Mesendoderm (in vitro differentiated cells): ENCODE results near the gene TKFC.
A peak's percentile ranks its signal among the peaks of the same experiment; 100 is the strongest.

ENCODE experiments used
- DNase-seq: peaks from one replicate; pipeline ENCODE4 v3.0.0; 2013
- H2AK5ac ChIP-seq: 2 replicates; pipeline ENCODE4 v1.6.1; 2013; ENCODE audit warnings: low read length, inconsistent platforms
- H2BK120ac ChIP-seq: 2 replicates; pipeline ENCODE4 v1.6.1; 2013; ENCODE audit warnings: low read depth, mild to moderate bottlenecking, low read length, moderate library complexity, mixed read lengths
- H2BK15ac ChIP-seq: replicated peaks from 2 replicates; pipeline ENCODE4 v1.6.1; 2013; ENCODE audit warnings: low read depth, mild to moderate bottlenecking, moderate library complexity
- H2BK5ac ChIP-seq: 2 replicates; pipeline ENCODE4 v1.6.1; 2013; ENCODE audit warnings: low read length, inconsistent platforms
- H3K18ac ChIP-seq: 2 replicates; pipeline ENCODE4 v1.6.1; 2013; ENCODE audit warnings: mild to moderate bottlenecking, low read length, mixed read lengths
- H3K23ac ChIP-seq: one replicate; pipeline ENCODE4 v1.6.1; 2013; ENCODE audit warnings: low read length
- H3K27ac ChIP-seq: 2 replicates; pipeline ENCODE4 v1.5.1; 2013; ENCODE audit warnings: low read depth, mild to moderate bottlenecking, inconsistent platforms, low read length, moderate library complexity
- H3K27me3 ChIP-seq: 2 replicates; pipeline ENCODE4 v1.6.1; 2013; ENCODE audit warnings: low read length, control low read depth, mild to moderate bottlenecking, inconsistent platforms; ENCODE audit not compliant: insufficient read depth, poor library complexity
- H3K36me3 ChIP-seq: 2 replicates; pipeline ENCODE4 v1.6.1; 2013; ENCODE audit warnings: low read length, inconsistent platforms; ENCODE audit not compliant: control insufficient read depth, insufficient read depth
- H3K4ac ChIP-seq: one replicate; pipeline ENCODE4 v1.6.1; 2013; ENCODE audit warnings: low read depth, mild to moderate bottlenecking, low read length, moderate library complexity
- H3K4me1 ChIP-seq: 2 replicates; pipeline ENCODE4 v1.6.1; 2013; ENCODE audit warnings: low read depth, low read length, inconsistent platforms; ENCODE audit not compliant: control insufficient read depth
- H3K4me2 ChIP-seq: 2 replicates; pipeline ENCODE4 v1.6.1; 2013; ENCODE audit warnings: low read length
- H3K4me3 ChIP-seq: 2 replicates; pipeline ENCODE4 v1.5.1; 2013; ENCODE audit warnings: mild to moderate bottlenecking, low read length
- H3K56ac ChIP-seq: one replicate; pipeline ENCODE4 v1.6.1; 2013; ENCODE audit warnings: low read length
- H3K79me1 ChIP-seq: 2 replicates; pipeline ENCODE4 v1.6.1; 2013; ENCODE audit warnings: low read length, inconsistent platforms
- H3K79me2 ChIP-seq: 2 replicates; pipeline ENCODE4 v1.6.1; 2013; ENCODE audit warnings: mild to moderate bottlenecking, low read length; ENCODE audit not compliant: control insufficient read depth, insufficient read depth
- H3K9ac ChIP-seq: 2 replicates; pipeline ENCODE4 v1.6.1; 2013; ENCODE audit warnings: low read length, inconsistent platforms
- H4K5ac ChIP-seq: one replicate; pipeline ENCODE4 v1.6.1; 2013; ENCODE audit warnings: low read length
- H4K8ac ChIP-seq: one replicate; pipeline ENCODE4 v1.6.1; 2013; ENCODE audit warnings: low read depth, mild to moderate bottlenecking, control low read depth, low read length, moderate library complexity
- WGBS: extraction: QIAGEN DNeasy Blood & Tissue Kit; methylation state at CpG from one replicate; pipeline ENCODE4 v1.1.7; 2013; ENCODE audit warnings: low lambda C conversion rate, missing lambda C conversion rate; ENCODE audit not compliant: insufficient coverage; ENCODE audit errors: extremely low coverage; 5-methylcytosine and 5-hydroxymethylcytosine counted together

TKFC gene

GRCh38 chr11:61328351-61328750, 4.7 kb upstream of the TKFC start:
- no CpG with 5 or more reads among the region's 9 CpGs for WGBS
- H2BK120ac ChIP-seq: no peak overlapping the region
- no peaks in the 10 kb centered on the region for H3K27me3 ChIP-seq
- DNase-seq: no peak
- H2BK15ac ChIP-seq: no peak overlapping the region
- no peak overlapping the region for H4K5ac ChIP-seq
- no peak overlapping the region for H3K27ac ChIP-seq
- H3K4me3 ChIP-seq: no peak overlapping the region
- H3K36me3 ChIP-seq: peaks cover 14% of the 10 kb centered on the region
- H4K8ac ChIP-seq: no peak overlapping the region
- H3K79me2 ChIP-seq: peaks cover 54% of the 10 kb centered on the region
- H3K9ac ChIP-seq: no peak overlapping the region
- H3K79me1 ChIP-seq: peaks cover 11% of the 10 kb centered on the region
- no peak overlapping the region for H3K4ac ChIP-seq
- no peak overlapping the region for H3K4me2 ChIP-seq
- no peak overlapping the region for H3K56ac ChIP-seq
- no peak overlapping the region for H2AK5ac ChIP-seq
- H2BK5ac ChIP-seq: no peak overlapping the region
- H3K23ac ChIP-seq: no peak overlapping the region
- H3K4me1 ChIP-seq: peaks cover 2% of the 10 kb centered on the region
- H3K18ac ChIP-seq: no peak overlapping the region

- Histone ChIP-seq H3K79me1 (peaks cover 11% of the 10 kb centered on the region), H3K4me3 (no peak overlapping the region), H3K27ac (no peak overlapping the region), H4K8ac (no peak overlapping the region), H3K56ac (no peak overlapping the region), H3K4me1 (peaks cover 6% of the 10 kb centered on the region), H3K4me2 (no peak overlapping the region), H3K27me3 (no peaks in the 10 kb centered on the region), H3K9ac (no peak overlapping the region), H4K5ac (no peak overlapping the region), H3K23ac (no peak overlapping the region), H2BK5ac (no peak overlapping the region), H3K18ac (no peak overlapping the region), H2BK15ac (no peak overlapping the region), H2AK5ac (no peak overlapping the region), H3K4ac (no peak overlapping the region), H3K36me3 (peaks cover 7% of the 10 kb centered on the region), H3K79me2 (peaks cover 54% of the 10 kb centered on the region), H2BK120ac (no peak overlapping the region)
- no peak for DNase-seq
- WGBS: no CpG with 5 or more reads among the region's 4 CpGs
These were observed 3.2 kb upstream of the TKFC start for GRCh38 chr11:61329871-61330270.

GRCh38 chr11:61331651-61332050, 1.4 kb upstream of the TKFC start:
- no peak overlapping the region for H2AK5ac ChIP-seq
- no peak for DNase-seq
- H3K27me3 ChIP-seq: no peaks in the 10 kb centered on the region
- peaks cover 53% of the 10 kb centered on the region for H3K79me2 ChIP-seq
- peak overlapping the region; percentile 98 for H3K9ac ChIP-seq
- no peak overlapping the region for H3K27ac ChIP-seq
- peaks cover 7% of the 10 kb centered on the region for H3K79me1 ChIP-seq
- H4K5ac ChIP-seq: no peak overlapping the region
- H3K4me3 ChIP-seq: peak overlapping the region; percentile 61
- H2BK15ac ChIP-seq: no peak overlapping the region
- H3K18ac ChIP-seq: no peak overlapping the region
- H2BK5ac ChIP-seq: no peak overlapping the region
- no peak overlapping the region for H3K4ac ChIP-seq
- H3K36me3 ChIP-seq: peaks cover 5% of the 10 kb centered on the region
- no peak overlapping the region for H2BK120ac ChIP-seq
- H3K23ac ChIP-seq: no peak overlapping the region
- peak overlapping the region; percentile 99 for H3K56ac ChIP-seq
- no peak overlapping the region for H4K8ac ChIP-seq
- no CpG with 5 or more reads among the region's 6 CpGs for WGBS
- H3K4me2 ChIP-seq: peak overlapping the region; percentile 97
- peaks cover 6% of the 10 kb centered on the region for H3K4me1 ChIP-seq

- no peak overlapping the region for H2BK5ac ChIP-seq
- H3K4ac ChIP-seq: peak overlapping the region; percentile 56
- no peak overlapping the region for H2BK15ac ChIP-seq
- H3K79me2 ChIP-seq: peaks cover 48% of the 10 kb centered on the region
- no CpG with 5 or more reads among the region's 24 CpGs for WGBS
- no peak overlapping the region for H2BK120ac ChIP-seq
- H3K79me1 ChIP-seq: peaks cover 4% of the 10 kb centered on the region
- peak overlapping the region; percentile 60 for H3K23ac ChIP-seq
- peak overlapping the region; percentile 97 for H3K4me2 ChIP-seq
- H3K56ac ChIP-seq: peak overlapping the region; percentile 99
- peak overlapping the region; percentile 46 for H3K27ac ChIP-seq
- H4K8ac ChIP-seq: no peak overlapping the region
- H2AK5ac ChIP-seq: peak overlapping the region; percentile 83
- no peak overlapping the region for H4K5ac ChIP-seq
- H3K9ac ChIP-seq: peak overlapping the region; percentile 98
- H3K27me3 ChIP-seq: no peaks in the 10 kb centered on the region
- H3K36me3 ChIP-seq: peaks cover 3% of the 10 kb centered on the region
- H3K18ac ChIP-seq: peak overlapping the region; percentile 53
- peaks cover 6% of the 10 kb centered on the region for H3K4me1 ChIP-seq
- peak overlapping the region; percentile 61 for H3K4me3 ChIP-seq
- peak; percentile 70 for DNase-seq
These were observed 689 bp upstream of the TKFC start for GRCh38 chr11:61332281-61332796.

GRCh38 chr11:61333550-61334433, 764 bp downstream of the TKFC start:
- WGBS: no CpG with 5 or more reads among the region's 19 CpGs
- Histone ChIP-seq H3K79me1 (peaks cover 2% of the 10 kb centered on the region), H3K4ac (peak overlapping the region; percentile 66), H4K8ac (no peak overlapping the region), H3K4me3 (peak overlapping the region; percentile 47), H3K4me1 (peaks cover 6% of the 10 kb centered on the region), H2AK5ac (peak overlapping the region; percentile 80), H3K27ac (peak overlapping the region; percentile 58), H3K23ac (peak overlapping the region; percentile 91), H2BK120ac (no peak overlapping the region), H3K79me2 (peaks cover 38% of the 10 kb centered on the region), H3K9ac (peak overlapping the region; percentile 94), H3K36me3 (peaks cover 1% of the 10 kb centered on the region), H2BK15ac (no peak overlapping the region), H4K5ac (peak overlapping the region; percentile 86), H3K27me3 (no peaks in the 10 kb centered on the region), H2BK5ac (peak overlapping the region; percentile 15), H3K4me2 (peak overlapping the region; percentile 96), H3K56ac (peak overlapping the region; percentile 100), H3K18ac (peak overlapping the region; percentile 89)
- DNase-seq: no peak
